ENCODE measurements around the gene CCDC148. TPM values are rescaled to one million over a fixed set of nuclear protein-coding genes. Genes with fewer than 3 reads are reported as not detected.

CCDC148 gene
- total and polyA plus RNA-seq, 12 donors: 0.07 to 1.4 (median 0.66) TPM

DNA sequence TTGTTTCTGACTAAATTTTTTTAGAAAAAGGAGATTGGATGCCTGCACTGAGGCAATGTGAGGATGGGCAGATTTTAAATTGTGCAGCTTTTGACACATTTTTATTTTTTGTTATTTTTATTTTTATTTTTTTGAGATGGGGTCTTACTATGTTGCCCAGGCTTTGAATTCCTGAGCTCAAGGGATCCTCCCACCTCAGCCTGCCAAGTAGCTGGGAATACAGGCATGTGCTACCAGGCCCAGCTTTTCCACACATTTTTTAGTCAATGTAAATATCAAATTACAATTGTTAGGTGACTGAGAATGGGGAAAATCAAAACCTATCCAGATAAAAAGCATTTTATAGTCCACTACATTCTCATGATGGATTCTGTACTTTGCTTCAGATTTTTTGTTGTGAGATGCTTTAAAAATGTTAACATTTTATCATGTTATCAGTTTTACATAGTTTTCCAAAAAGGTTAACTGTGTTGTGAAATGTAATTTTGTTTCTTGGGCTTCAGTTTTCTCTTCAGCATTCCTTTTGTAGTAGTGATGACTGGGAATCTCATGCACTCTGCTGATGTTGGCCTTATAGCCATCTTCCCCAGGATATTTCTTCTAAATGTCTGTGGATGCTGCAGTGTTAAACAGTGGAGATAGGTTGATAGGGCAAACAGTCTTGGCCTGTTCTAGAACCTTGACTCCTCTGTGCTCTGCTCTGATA lies 41.6 kb upstream of the CCDC148 start:
- intact Hi-C loops (cut with DNase I): no loop called here
- H3K4me1 ChIP-seq: peaks cover 7 to 54% (median 13%) of the 10 kb centered on the region in 9 donors
- H3K27ac ChIP-seq: no peak overlapping the region

DNA sequence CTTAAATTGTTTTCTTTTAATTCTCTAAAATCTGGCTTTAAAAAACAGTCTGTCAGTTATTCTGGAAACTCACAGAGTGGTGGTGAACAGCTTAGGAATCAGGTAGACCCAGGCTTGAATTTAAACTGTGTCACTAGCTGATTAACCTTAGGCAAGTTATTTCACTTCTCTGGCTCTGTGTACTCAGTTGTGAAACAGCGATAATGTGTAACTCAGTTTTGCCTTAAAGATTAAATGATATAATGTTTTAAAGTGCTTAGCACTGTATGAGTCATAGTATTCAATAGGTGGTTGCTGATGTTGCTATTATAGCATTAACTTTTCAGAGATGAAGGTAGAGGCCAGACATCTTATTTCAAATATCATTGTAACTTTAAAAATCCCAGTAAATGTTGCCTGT lies 40.9 kb upstream of the CCDC148 start:
- TF ChIP-seq, protein P1, sequence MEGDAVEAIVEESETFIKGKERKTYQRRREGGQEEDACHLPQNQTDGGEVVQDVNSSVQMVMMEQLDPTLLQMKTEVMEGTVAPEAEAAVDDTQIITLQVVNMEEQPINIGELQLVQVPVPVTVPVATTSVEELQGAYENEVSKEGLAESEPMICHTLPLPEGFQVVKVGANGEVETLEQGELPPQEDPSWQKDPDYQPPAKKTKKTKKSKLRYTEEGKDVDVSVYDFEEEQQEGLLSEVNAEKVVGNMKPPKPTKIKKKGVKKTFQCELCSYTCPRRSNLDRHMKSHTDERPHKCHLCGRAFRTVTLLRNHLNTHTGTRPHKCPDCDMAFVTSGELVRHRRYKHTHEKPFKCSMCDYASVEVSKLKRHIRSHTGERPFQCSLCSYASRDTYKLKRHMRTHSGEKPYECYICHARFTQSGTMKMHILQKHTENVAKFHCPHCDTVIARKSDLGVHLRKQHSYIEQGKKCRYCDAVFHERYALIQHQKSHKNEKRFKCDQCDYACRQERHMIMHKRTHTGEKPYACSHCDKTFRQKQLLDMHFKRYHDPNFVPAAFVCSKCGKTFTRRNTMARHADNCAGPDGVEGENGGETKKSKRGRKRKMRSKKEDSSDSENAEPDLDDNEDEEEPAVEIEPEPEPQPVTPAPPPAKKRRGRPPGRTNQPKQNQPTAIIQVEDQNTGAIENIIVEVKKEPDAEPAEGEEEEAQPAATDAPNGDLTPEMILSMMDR (IDR thresholded peaks at IDR 0.05): no peak
- ATAC-seq (no peak), DNase-seq (no peak)
- Histone ChIP-seq H3K9me3 (no peaks in the 10 kb centered on the region), H3K36me3 (no peaks in the 10 kb centered on the region), H3K4me3 (no peak overlapping the region), H3K27me3 (no peaks in the 10 kb centered on the region), H3K27ac (no peak overlapping the region), H3K4me1 (peaks cover 5 to 54% (median 13%) of the 10 kb centered on the region in 9 donors)
- WGBS, 2 donors: 93% methylated on average over 1 of the region's 1 CpG
- intact Hi-C loops (cut with DNase I): no loop called here

More for the DNA sequence above, 41.6 kb upstream of the CCDC148 start:
- TF ChIP-seq, protein P1 (IDR thresholded peaks at IDR 0.05): no peak
- Histone ChIP-seq H3K9me3 (no peaks in the 10 kb centered on the region), H3K4me3 (no peak overlapping the region), H3K36me3 (no peaks in the 10 kb centered on the region), H3K27me3 (no peaks in the 10 kb centered on the region)
- DNase-seq (no peak), ATAC-seq (no peak)

DNA sequence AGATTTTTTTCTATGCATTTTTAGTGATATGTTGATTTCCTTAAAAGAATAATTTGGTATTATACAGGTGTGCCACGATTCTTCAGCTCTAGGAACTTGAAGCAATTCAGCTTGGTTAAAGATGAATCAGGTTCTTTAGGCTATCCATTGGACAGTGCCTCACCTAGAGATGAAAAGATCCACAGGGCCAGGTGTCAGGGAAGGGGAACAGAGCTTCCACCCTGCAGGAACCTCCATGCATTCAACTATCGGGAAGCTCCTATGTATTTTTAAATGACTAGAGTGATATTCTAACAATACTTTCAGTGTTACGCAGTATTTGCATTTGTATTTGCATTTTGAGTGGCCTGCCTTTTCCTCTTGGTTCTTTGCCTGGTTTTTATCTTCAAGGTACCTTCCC lies 40.4 kb upstream of the CCDC148 start:
- ATAC-seq (no peak), DNase-seq (no peak)
- Histone ChIP-seq H3K9me3 (no peaks in the 10 kb centered on the region), H3K4me1 (peaks cover 5 to 56% (median 13%) of the 10 kb centered on the region in 9 donors), H3K27ac (no peak overlapping the region), H3K4me3 (no peak overlapping the region), H3K36me3 (no peaks in the 10 kb centered on the region), H3K27me3 (no peaks in the 10 kb centered on the region)
- intact Hi-C loops (cut with DNase I): no loop called here
- TF ChIP-seq, protein P1 (IDR thresholded peaks at IDR 0.05): no peak
- WGBS, 2 donors: 89% methylated on average over 3 of the region's 3 CpGs

DNA sequence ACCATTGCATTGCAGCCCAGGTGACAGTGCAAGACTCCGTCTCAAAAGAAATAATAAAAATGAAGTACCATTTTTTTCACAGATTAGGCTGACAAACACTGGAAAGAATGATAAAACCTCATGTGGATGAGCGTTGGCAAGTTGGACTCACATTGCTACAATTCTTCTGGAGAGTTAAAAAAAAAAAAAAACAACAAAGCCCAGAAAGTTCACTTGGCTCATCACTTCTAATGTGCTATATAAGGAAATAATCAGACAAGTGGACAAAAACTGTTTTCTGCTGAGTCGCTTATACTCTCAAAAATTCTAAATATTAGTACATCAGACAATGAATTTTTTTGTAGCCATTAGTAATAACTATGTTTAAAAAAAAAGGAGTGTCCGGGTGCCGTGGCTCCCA lies 38.6 kb upstream of the CCDC148 start:
- H3K9me3 ChIP-seq: no peaks in the 10 kb centered on the region
- no peaks in the 10 kb centered on the region for H3K27me3 ChIP-seq
- TF ChIP-seq, protein P1 (IDR thresholded peaks at IDR 0.05): no peak
- no peak overlapping the region for H3K27ac ChIP-seq
- no peak for DNase-seq
- ATAC-seq: no peak
- intact Hi-C loops (cut with DNase I): no loop called here
- no peak overlapping the region for H3K4me3 ChIP-seq
- H3K36me3 ChIP-seq: no peaks in the 10 kb centered on the region
- 90 to 93% methylated on average over 5 of the region's 5 CpGs for WGBS, 2 donors
- H3K4me1 ChIP-seq: peaks cover 4 to 46% (median 16%) of the 10 kb centered on the region in 9 donors

All from heart right ventricle (tissue), 16 donors.